Stimulated activated CD8-positive, alpha-beta memory T cell treated with anti-CD3 and anti-CD28 coated beads, Interleukin-12 subunit alpha, Interleukin-12 subunit beta, amount 100 ng/mL, for 1 hour (primary cell): ENCODE results near the gene CIDEB.
"Not testable (repeated sequence)": the region's sequence is repeated elsewhere in the genome, so short reads cannot be mapped to it uniquely, and the experiment has no call there.

Experiments
- DNase-seq: peaks from one replicate; pipeline ENCODE4 v3.0.0-alpha.2; 2020; ENCODE audit warnings: low read depth

CIDEB gene

GRCh38 chr14:24307575-24308341, at the start of gene CIDEB:
CIDEB (minus strand) TSS chr14:24307977; CDS start chr14:24307858, 119 bp downstream.
- DNase-seq: peak; percentile 41

GRCh38 chr14:24356208-24356607, 48.4 kb upstream of the CIDEB start:
- DNase-seq: no peak

GRCh38 chr14:24355009-24355408, 47.2 kb upstream of the CIDEB start:
- DNase-seq: no peak

GRCh38 chr14:24354482-24354825, 46.7 kb upstream of the CIDEB start:
- not testable (repeated sequence) for DNase-seq

- DNase-seq: no peak
Observed at GRCh38 chr14:24353559-24354481, 46.0 kb upstream of the CIDEB start.

- no peak for DNase-seq
Observed at GRCh38 chr14:24351517-24351916, 43.7 kb upstream of the CIDEB start.

DNA sequence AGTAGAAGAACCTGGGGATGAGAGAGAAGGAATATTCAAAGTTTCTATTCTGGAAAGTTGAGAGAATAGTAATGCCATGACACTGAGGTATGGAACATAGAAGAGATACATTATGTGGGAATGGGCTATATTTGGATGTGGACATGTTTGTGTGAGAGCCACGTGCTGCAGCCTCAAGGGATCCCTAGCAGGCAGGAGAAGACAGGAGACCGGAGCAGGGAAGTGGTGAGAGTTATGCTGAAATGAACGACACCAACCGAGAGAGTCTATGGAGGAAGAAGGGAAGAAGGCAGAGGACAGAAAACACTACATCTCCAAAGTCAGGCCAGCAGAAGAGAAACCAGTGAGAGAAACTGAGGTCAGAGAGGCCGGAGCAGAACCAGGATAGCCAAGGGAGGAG, 42.0 kb upstream of the CIDEB start:
- no peak for DNase-seq

DNA sequence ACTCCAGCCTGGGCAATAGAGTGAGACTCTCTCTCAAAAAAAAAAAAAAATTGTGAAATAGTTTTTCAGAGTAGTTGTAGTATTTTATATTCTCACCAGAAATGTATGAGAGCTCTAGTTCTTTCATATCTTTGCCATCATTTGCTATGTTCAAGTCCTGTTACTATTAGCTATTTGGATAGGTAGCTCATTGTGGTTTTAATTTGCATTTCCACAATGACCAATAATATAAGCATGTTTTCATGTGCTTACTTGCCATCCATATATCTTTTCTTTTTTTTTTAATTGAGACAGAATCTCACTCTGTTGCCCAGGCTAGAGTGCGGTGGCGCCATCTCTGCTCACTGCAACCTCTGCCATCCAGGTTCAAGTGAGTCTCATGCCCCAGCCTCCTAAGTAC, 40.4 kb upstream of the CIDEB start:
- no peak for DNase-seq

DNA sequence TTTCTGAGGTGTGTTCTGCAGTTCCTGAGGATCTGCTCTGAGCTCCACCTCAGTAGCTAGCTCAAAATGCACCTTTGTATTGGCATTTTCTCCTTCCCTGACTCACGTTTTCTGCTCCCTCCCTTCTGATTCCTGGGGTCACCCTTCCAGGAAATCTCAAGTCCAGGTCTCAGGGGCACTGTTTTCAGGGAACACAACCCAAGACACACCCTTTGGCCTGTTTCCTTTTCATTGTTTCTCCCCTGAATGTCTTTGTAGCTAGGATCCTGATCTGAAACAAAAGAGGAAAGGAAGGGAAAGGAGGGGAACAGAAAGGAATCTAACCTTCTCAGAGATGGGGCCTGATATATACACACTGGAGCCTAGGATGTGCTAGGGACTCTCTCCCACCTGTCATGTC, 39.4 kb upstream of the CIDEB start:
- no peak for DNase-seq

- no peak for DNase-seq
Observed at GRCh38 chr14:24343795-24344660, 36.3 kb upstream of the CIDEB start.

DNA sequence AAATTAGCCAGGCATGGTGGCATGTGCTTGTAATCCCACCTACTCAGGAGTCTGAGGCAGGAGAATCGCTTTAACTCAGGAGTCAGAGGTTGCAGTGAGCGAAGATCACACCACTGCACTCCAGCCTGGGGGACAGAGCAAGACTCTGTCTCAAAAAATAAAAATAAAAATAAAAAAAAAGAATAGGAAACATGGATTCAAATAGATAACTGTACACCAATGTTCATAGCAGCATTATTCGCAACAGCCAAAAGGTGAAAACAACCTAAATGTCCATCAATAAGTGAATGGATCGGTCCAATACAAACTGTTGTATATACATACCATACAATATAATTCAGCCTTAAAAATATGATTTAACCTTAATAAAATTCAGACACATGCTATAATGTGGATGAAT, 35.1 kb upstream of the CIDEB start:
- DNase-seq: no peak

GRCh38 chr14:24340606-24341005, 32.8 kb upstream of the CIDEB start:
- DNase-seq: no peak

GRCh38 chr14:24339284-24340151, 31.7 kb upstream of the CIDEB start, which contains the start of gene RIPK3:
RIPK3 (minus strand) TSS chr14:24339991; CDS start chr14:24339826, 165 bp downstream.
- peak; percentile 52 for DNase-seq

DNA sequence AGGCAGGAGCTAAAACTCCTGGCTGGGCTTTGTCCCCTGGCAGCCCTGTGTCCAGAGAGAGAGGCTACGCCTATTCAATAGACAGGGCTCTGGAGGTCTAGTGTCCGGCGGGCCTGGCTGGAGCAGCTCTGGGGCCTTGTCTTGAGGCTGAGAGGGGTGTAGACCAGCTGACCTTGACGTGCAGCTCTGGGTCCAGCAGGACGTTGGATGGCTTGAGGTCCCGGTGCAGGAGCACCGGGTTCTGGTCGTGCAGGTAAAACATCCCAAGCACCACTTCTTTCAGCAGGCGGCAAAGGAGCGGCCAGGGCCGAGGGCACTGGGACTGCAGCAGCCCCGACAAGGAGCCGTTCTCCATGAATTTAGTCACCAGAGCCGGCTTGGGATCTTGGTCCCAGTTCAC, 31.1 kb upstream of the CIDEB start:
- DNase-seq: no peak

DNA sequence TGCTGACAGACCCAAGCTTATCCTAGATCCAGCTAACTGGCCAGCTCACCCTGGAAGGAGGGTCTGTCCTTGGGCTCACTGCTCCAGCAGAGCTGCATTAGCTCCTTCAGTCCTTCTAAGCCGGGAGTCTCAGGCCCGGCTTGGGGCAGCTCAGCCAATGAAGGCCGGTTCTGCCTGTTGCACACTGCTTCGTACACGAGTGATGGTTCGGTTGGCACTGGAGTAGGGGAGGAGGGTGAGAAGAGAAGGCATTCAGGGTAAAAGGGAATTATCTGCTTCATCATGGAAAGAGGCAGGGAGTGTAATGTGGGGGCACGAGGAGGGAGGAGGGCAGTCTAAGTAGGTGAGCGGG, 30.0 kb upstream of the CIDEB start:
- no peak for DNase-seq

GRCh38 chr14:24337144-24337823, 29.5 kb upstream of the CIDEB start:
- DNase-seq: no peak

DNA sequence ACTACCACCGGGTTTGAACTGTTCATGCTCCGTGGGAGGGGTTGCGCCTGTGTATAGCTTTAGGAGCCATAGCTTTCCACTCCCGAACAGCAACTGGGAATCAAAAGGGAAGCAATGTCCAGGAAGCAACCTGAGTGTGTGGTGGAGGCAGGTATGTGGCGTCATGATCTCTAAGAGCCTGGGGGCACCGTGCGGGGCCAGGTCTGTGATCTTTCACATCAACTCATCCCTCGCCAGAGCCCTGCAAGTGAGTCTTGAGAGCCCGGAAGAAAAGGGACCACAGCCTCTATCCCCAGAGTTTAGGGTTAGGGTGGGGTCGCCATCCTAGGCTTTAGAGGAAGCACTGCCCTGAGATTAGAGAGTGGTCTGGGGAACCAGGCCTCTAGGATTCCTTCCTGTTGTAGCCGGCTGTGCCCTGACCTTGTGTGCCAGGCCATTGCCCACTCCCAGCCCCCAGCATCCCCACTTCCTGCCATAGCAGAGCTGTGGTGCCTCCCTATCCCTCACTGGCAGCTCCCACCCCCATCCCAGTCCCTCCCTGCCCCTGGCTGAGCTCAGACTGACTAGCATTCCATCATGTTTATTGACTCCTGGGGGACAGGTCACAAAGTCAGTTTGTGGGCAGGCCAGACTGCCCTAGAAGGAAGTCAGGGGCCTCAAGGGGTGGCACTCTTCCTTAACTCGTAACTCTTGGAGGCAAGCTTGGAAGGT, 27.8 kb upstream of the CIDEB start:
- DNase-seq: no peak

DNA sequence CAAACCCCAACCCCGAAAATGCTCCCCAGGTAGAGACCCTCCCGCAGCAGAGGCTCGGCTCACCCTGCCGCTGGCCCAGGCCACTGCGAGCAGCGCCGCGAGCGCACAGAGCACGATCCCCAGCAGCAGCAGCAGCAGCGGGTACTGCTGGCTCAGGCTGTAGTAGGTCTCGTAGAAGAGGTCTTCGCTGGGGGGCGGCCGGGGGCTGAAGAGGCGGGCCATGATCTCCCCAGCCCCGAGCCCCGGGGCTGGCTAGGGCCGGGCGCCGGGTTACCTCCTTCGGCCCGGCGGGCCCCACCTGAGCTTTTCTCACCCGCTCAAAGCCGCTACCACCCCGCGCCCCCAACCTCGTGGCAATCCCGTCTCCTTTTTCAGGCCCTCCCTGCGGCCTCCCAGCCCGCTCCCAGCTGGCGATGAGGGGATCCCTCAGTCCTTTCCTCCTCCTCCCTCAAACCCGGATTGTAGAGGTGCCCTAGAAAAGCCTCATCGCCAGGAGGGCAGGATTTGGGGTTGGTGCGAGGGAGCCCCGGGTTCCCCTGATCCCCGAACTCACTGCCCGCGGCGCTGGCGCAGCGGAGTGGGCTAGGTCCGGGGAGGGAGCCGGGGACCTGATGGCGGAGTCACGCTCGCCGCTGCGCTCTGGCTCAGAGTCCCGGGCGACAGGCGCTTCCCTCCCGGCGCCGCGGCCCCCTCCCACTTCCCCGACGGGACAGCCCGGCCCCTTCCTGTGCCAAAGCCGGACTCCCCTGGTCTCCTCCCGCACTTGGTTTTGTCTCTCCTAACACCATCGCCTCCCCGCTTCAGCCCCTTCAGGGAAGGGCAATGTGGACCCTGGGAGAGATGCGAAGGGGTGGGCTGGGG, 26.9 kb upstream of the CIDEB start, which contains the start of gene ADCY4:
ADCY4 (minus strand) TSS at position 641 of the 861 bp plus-strand sequence; CDS start at position 222, 419 bp downstream.
- no peak for DNase-seq
